Cerebellar cortex (tissue), 1 donor: Measurements from ENCODE around the gene ONECUT2.
"Not testable (repeated sequence)": the region's sequence is repeated elsewhere in the genome, so short reads cannot be mapped to it uniquely, and the experiment has no call there.

Source experiments
- DNase-seq: peaks from one replicate; pipeline ENCODE4 v3.0.0-alpha.2; 2015; ENCODE audit warnings: low spot score

The ONECUT2 gene

DNA sequence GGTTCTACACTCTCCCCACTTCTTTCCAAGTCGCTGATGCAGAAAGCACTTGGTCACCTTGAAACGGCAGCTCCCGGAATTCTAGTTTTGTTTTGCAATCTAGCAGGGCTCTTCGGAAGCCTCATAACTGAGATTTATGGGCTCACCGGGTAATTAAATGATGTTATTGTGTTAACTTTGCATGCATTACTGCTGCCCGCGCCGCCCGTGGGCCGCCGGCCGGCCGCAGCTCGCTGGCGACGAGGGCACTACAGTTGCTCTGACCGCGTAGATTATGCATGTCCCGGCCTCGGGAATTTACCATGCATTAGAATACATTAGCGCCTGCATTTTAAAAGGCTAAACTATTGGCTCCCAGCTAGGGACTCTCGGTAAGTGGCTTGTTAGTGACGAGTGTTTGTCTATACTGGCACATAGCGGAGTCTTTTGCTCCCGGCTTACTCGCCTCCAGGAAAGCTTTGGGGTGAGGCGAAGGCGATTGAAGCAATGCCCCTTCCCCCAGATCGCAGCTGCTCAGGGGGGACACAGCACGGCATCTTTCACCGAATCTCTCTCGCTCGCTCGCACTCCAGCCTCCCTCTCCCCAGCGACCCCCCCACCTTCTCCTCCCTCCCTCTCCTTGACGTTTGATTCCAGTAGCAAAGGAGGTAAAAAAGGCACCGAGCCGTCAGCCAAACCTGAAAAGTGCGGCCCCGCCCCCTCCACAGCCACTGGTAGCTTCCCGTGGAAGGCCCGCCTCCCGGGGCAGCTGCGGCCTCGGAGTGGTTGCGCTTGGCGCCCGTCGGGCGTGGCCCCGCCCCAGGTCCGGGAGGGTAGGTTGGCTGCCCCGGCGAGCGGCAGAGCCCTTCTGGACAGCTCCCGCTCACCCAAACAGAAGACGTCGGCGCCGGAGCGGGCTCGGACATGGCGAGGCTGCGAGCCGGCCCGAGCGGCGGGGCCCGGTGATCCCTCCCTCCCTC lies at the start of gene ONECUT2:
TSS of gene ONECUT2 (plus strand) at position 839 of the 959 bp plus-strand sequence. CDS start 343 bp downstream, outside the sequence.
- peak; percentile 93 for DNase-seq

DNA sequence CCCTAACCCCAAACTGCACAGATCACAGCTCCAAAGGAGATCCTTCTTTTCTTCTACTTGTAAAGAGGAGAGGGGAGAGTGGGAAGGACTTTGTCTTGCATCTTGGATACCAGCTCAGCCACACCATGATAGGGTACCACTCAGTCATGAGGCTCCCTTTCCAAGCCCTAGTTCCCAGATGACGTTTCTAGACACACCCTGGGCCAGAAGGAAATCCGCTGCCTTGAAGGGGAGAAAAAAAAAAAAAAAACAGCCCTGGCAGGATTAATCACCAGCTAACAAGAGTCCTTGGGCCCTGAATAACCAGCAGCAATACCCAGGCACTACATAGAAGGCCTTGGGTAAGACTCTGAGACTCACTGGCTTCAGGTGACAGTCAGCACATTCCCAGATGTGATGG lies 45.9 kb upstream of the ONECUT2 start:
- no peak for DNase-seq

DNA sequence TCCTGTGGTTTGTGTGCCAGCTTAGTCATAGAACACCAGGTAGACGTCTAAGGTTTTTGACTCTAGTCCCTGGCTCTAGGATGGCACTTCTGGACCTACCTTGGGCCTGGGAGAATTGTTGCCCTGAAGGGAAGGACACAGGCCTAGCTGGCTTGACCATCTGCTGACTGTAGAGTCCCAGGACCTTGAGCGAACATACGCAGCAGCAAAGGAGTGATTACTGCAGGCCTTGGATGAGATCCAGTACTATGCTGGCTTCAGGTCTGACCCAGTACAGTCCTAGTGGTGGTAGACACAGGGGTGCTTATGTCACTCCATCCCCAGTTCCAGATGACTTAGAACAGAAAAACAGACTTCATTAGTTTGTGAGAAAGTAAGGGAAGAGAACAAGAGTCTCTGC lies 45.1 kb upstream of the ONECUT2 start:
- DNase-seq: no peak

GRCh38 chr18:57394749-57395148 lies 40.4 kb upstream of the ONECUT2 start:
- not testable (repeated sequence) for DNase-seq

DNA sequence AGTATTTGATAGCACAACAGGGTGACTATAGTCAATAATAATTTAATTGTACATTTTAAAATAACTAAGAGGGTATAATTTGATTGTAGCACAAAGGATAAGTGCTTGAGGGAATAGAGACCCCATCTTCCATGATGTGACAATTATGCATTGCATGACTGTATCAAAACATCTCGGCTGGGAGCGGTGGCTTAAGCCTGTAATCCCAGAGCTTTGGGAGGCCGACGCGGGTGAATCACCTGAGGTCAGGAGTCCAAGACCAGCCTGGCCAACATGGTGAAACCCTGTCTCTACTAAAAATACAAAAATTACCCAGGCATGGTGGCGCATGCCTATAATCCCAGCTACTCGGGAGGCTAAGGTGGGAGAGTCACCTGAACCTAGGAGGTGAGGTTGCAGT lies 38.3 kb upstream of the ONECUT2 start:
- DNase-seq: not testable (repeated sequence)

- no peak for DNase-seq
Measured at GRCh38 chr18:57397440-57398132, 37.6 kb upstream of the ONECUT2 start.

- no peak for DNase-seq
Measured at GRCh38 chr18:57404345-57404744, 30.8 kb upstream of the ONECUT2 start.

- no peak for DNase-seq
Measured at GRCh38 chr18:57409650-57410049, 25.5 kb upstream of the ONECUT2 start.

- no peak for DNase-seq
Measured at GRCh38 chr18:57410749-57411148, 24.4 kb upstream of the ONECUT2 start.

DNA sequence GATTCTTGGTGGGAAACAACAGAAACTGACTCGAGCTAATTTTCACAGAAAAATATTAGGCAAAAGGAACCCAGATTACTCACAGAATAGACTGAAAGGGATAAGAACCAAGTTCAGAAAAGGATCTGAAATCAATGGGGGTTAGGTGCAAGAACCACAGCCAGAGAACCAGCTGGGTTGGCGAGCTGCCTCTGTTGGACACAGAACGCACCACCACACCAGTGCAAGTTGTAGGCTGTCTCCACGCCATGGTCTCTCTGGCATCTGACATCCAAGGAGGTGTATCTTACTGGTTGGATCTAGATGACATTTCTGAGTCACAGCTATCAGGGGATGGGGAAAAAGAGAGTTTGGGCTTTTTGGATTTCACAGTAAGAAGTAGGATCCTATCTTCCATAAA lies 18.6 kb upstream of the ONECUT2 start:
- DNase-seq: no peak

GRCh38 chr18:57422313-57422872 lies 12.8 kb upstream of the ONECUT2 start:
- DNase-seq: no peak

DNA sequence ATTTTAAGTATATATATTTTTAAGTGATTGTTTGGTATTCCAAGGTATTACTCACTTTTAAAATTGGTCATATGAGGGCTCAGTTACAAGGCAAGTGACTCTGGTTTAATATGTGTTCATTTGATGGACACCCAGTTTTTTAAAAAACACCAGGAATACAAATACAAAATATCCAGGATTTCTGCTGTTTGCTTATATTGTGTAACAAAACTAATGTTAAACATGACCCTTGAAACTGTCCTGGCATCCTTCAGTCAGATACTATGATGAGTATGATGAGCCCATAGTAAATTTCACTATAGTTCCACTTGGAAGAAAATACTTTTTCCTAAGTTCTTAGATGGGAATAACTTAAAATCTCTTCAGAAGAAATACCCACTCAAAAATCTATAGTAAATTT lies 11.4 kb upstream of the ONECUT2 start:
- no peak for DNase-seq

GRCh38 chr18:57425096-57425495 lies 10.1 kb upstream of the ONECUT2 start:
- DNase-seq: no peak

- DNase-seq: no peak
Measured at GRCh38 chr18:57426187-57426586, 9.0 kb upstream of the ONECUT2 start.

GRCh38 chr18:57427429-57428201 lies 7.6 kb upstream of the ONECUT2 start:
- DNase-seq: no peak

DNA sequence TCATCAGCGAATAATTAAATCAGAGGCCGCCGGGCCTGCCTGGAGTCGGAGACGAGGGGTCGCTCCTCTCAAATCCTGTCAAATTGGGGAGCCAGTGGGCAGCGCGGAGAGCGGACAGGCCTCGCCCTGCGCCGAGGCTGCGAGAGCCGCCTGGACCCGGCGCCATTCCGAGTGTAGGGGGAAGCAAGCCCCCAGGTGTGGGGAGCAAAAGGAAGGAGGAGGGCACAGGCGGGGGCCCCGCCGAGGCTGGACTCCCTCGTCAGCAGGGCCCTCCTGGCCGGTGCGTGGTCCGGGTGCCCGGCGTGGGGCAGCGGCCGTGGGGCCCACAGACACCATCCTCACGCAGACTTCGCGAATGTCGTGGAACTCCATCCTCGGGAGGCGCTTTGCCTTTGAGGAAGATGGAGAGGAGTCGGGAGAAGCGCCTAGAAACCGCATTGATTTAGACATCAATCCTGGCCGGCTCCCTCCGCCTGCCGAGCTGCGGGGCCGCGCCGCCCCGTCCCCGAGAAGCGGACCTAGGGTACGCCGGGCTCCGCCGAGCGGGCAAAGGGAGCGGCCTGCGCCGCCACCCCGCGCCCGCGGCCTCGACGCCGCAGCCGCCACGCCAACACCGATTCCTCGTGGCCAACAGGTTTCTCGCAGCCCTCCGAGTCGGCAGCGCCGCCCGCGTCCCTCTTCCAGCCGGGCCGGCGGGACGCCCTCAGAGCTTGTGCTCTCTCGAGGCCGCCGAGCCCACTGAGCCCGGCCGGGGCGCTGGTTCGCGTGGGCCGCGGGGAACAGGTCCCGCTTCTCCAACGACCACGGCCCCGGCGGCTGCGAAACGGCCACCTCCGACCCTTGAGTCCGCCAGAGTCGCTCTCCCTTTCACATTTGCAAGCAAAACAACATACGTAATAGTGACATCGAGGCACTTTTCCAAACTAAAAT lies 6.7 kb upstream of the ONECUT2 start:
- no peak for DNase-seq

- DNase-seq: no peak
Measured at GRCh38 chr18:57429167-57430078, 5.8 kb upstream of the ONECUT2 start.

GRCh38 chr18:57430079-57431001 lies 4.8 kb upstream of the ONECUT2 start:
- no peak for DNase-seq

- DNase-seq: no peak
Measured at GRCh38 chr18:57431002-57431382, 4.2 kb upstream of the ONECUT2 start.
